ENCODE data around the gene KIF5A. TPM values are rescaled to one million over a fixed set of nuclear protein-coding genes. Genes with fewer than 3 reads are reported as not detected.
A peak's percentile ranks its signal among the peaks of the same experiment; 100 is the strongest.

KIF5A gene
- total and polyA plus RNA-seq, 2 of the 13 experiments (the other 11 are each of a cell fraction or from before 2014, with no cell fraction given): 1.6 to 11.9 TPM

- TF ChIP-seq RBFOX2 (IDR thresholded peaks at IDR 0.05; ENCODE audit: low read depth, low read length) (peak; percentile 86), CBX5 (CRISPR knock-in tag; IDR thresholded peaks at IDR 0.05; ENCODE audit: borderline replicate concordance) (no peak), TMF1 (CRISPR knock-in tag; IDR thresholded peaks at IDR 0.05; ENCODE audit: low read depth) (no peak), MXD3 (CRISPR knock-in tag; IDR thresholded peaks at IDR 0.05) (peak; percentile 74; the same call in 1 of the 2 replicates), ZKSCAN8 (CRISPR knock-in tag; IDR thresholded peaks at IDR 0.05; ENCODE audit: borderline replicate concordance) (no peak), ZNF766 (CRISPR knock-in tag; IDR thresholded peaks at IDR 0.05; ENCODE audit: borderline replicate concordance) (0 out of 2 replicates have a peak, but pooled peaks have one; percentile 57), ARID3A (IDR thresholded peaks at IDR 0.05; ENCODE audit: low read depth, low read length) (no peak), POLR2G (IDR thresholded peaks at IDR 0.05; ENCODE audit: low read depth, low read length) (peak; percentile 80), ZNF576 (CRISPR knock-in tag; IDR thresholded peaks at IDR 0.05) (no peak), NAIF1 (CRISPR knock-in tag; IDR thresholded peaks at IDR 0.05; ENCODE audit: borderline replicate concordance) (no peak), ARID4A (CRISPR knock-in tag; IDR thresholded peaks at IDR 0.05; ENCODE audit: borderline replicate concordance) (peak; percentile 80; the same call in 1 of the 2 replicates), ZNF260 (CRISPR knock-in tag; IDR thresholded peaks at IDR 0.05; ENCODE audit: borderline replicate concordance, low read depth) (no peak), FOXO1 (CRISPR knock-in tag; IDR thresholded peaks at IDR 0.05) (0 out of 2 replicates have a peak, but pooled peaks have one; percentile 21), ZNF646 (CRISPR knock-in tag; IDR thresholded peaks at IDR 0.05) (no peak), RARA (CRISPR knock-in tag; IDR thresholded peaks at IDR 0.05) (peak; percentile 9; the same call in 1 of the 2 replicates)
These were observed 61.4 kb downstream of the KIF5A start, which contains the start of gene ARHGEF25 (continued) for GRCh38 chr12:57611108-57611826.
